CD4-positive, alpha-beta memory T cell (primary cell): ENCODE data around the gene B3GNT8. TPM values are rescaled to one million over a fixed set of nuclear protein-coding genes. Genes with fewer than 3 reads are reported as not detected.

ENCODE experiments used
- CTCF ChIA-PET: fragments of 350-600 bp; sonication (Branson Sonifier 250); formaldehyde crosslinking; loops from one replicate; lab custom pipeline; 2021; ENCODE audit warnings: inconsistent platforms; ENCODE audit not compliant: partially characterized antibody; lab: Charles Lee
- POLR2A ChIA-PET: fragments of 350-600 bp; sonication (Branson Sonifier 250); formaldehyde crosslinking; loops from one replicate; lab custom pipeline; 2021; ENCODE audit not compliant: partially characterized antibody; lab: Charles Lee
- DNase-seq, 5 donors: peaks; one replicate each; pipeline versions ENCODE4 v3.0.0 to v3.0.0-alpha.2; 2020 to 2022; ENCODE audit warnings: mixed read lengths in 1 of 5
- H3K27ac ChIP-seq: one replicate; pipeline ENCODE4 v1.7.0; 2013; ENCODE audit warnings: low read depth, low read length
- H3K27me3 ChIP-seq: 2 replicates; pipeline ENCODE4 v1.7.0; 2013; ENCODE audit warnings: mild to moderate bottlenecking, low read length, moderate library complexity; ENCODE audit not compliant: insufficient read depth
- H3K36me3 ChIP-seq: 2 replicates; pipeline ENCODE4 v1.7.0; 2013; ENCODE audit warnings: mild to moderate bottlenecking, low read length, moderate library complexity; ENCODE audit not compliant: insufficient read depth
- H3K4me1 ChIP-seq: 2 replicates; pipeline ENCODE4 v1.7.0; 2013; ENCODE audit warnings: mild to moderate bottlenecking, low read length, moderate library complexity; ENCODE audit not compliant: insufficient read depth
- H3K4me3 ChIP-seq, 2 donors: one replicate each; pipeline ENCODE4 v1.7.0; 2013; ENCODE audit warnings: low read length in 2 of 2, mild to moderate bottlenecking in 1 of 2
- H3K9me3 ChIP-seq, 2 donors: one replicate each; pipeline ENCODE4 v1.7.0; 2013; ENCODE audit warnings: low read length in 2 of 2, control low read depth in 1 of 2; ENCODE audit not compliant: control insufficient read depth in 1 of 2
- H3K27ac Mint-ChIP-seq, 7 donors: one replicate each; pipeline ENCODE4 v1.8.0; 2020 to 2021; ENCODE audit warnings: mixed read lengths in 7 of 7, mild to moderate bottlenecking in 6 of 7, inconsistent platforms in 3 of 7, moderate library complexity in 3 of 7
- H3K27me3 Mint-ChIP-seq, 2 donors: one replicate each; pipeline ENCODE4 v1.8.0; 2020 to 2021; ENCODE audit warnings: mixed read lengths in 2 of 2
- H3K36me3 Mint-ChIP-seq, 2 donors: one replicate each; pipeline ENCODE4 v1.8.0; 2020 to 2021; ENCODE audit warnings: mixed read lengths in 2 of 2, inconsistent platforms in 1 of 2, mild to moderate bottlenecking in 1 of 2
- H3K4me1 Mint-ChIP-seq, 4 donors: one replicate each; pipeline ENCODE4 v1.8.0; 2020 to 2021; ENCODE audit warnings: mixed read lengths in 4 of 4, mild to moderate bottlenecking in 1 of 4
- H3K4me3 Mint-ChIP-seq, 8 donors: one replicate each; pipeline ENCODE4 v1.8.0; 2020 to 2021; ENCODE audit warnings: mixed read lengths in 8 of 8, mild to moderate bottlenecking in 7 of 8, moderate library complexity in 6 of 8, inconsistent platforms in 3 of 8
- H3K9me3 Mint-ChIP-seq, 8 donors: one replicate each; pipeline ENCODE4 v1.8.0; 2020 to 2021; ENCODE audit warnings: mixed read lengths in 8 of 8, mild to moderate bottlenecking in 5 of 8, inconsistent platforms in 3 of 8, moderate library complexity in 1 of 8
- intact Hi-C: fragments of 100-400 bp; cut with micrococcal nuclease; formaldehyde crosslinking; loops from one replicate; pipeline ENCODE4 v1.15.1; 2023
- polyA plus RNA-seq, 2 donors: library from polyadenylated mRNA; unstranded; fragments of 300-500 nt; fragmentation: Illumina TruSeq; gene quantifications; one replicate each; pipeline ENCODE4 v1.2.3, GENCODE V29; 2021
- total RNA-seq, 2 experiments: library from RNA; stranded (reverse); gene quantifications; one replicate each; pipeline ENCODE4 v1.2.3, GENCODE V29; 2021

Gene B3GNT8
- total and polyA plus RNA-seq, 4 experiments from 2014 or later = 0.64 to 7.1 (median 3.0) TPM

- peaks cover 1 to 2% of the 10 kb centered on the region in 2 donors for H3K27me3 Mint-ChIP-seq
- H3K4me1 ChIP-seq = peaks cover 16% of the 10 kb centered on the region
- ChIA-PET POLR2A (interaction anchor here (0.9 to 1.6 kb wide), 2 partner anchors 103 to 115 kb away, joined by 3 to 6 read pairs; no protein-coding TSS in a partner anchor), CTCF (interaction anchor here (1.1 to 2.3 kb wide), 5 partner anchors 16 to 251 kb away, joined by 3 to 10 read pairs (median 4); partner anchors contain the start of gene DMAC2)
- no peak overlapping the region for H3K27ac ChIP-seq
- no peaks in the 10 kb centered on the region for H3K9me3 Mint-ChIP-seq
- no peaks in the 10 kb centered on the region for H3K36me3 ChIP-seq
- H3K9me3 ChIP-seq = no peaks in the 10 kb centered on the region
- DNase-seq = no peak
- H3K4me3 Mint-ChIP-seq = no peak overlapping the region
- no peaks in the 10 kb centered on the region for H3K27me3 ChIP-seq
- intact Hi-C loops = no loop called here
- no peak overlapping the region for H3K4me3 ChIP-seq
- H3K27ac Mint-ChIP-seq = peak overlapping the region in 1 of 7 donors; percentile 66
- H3K36me3 Mint-ChIP-seq = no peaks in the 10 kb centered on the region
- H3K4me1 Mint-ChIP-seq = peaks cover 8 to 16% (median 15%) of the 10 kb centered on the region in 4 donors
These were observed 28.8 kb upstream of the B3GNT8 start for GRCh38 chr19:41455936-41456335.

- H3K27ac ChIP-seq = no peak overlapping the region
- ChIA-PET POLR2A (no interaction called here), CTCF (interaction anchor here (1.2 to 7.6 kb wide), 4 partner anchors 107 to 144 kb away, joined by 5 to 96 read pairs (median 26); no protein-coding TSS in a partner anchor)
- H3K4me1 Mint-ChIP-seq = peaks cover 9 to 27% (median 13%) of the 10 kb centered on the region in 4 donors
- H3K27me3 Mint-ChIP-seq = peaks cover 1 to 8% of the 10 kb centered on the region in 2 donors
- no peak for DNase-seq
- H3K4me1 ChIP-seq = peaks cover 22% of the 10 kb centered on the region
- H3K36me3 Mint-ChIP-seq = no peaks in the 10 kb centered on the region
- no peaks in the 10 kb centered on the region for H3K27me3 ChIP-seq
- no peaks in the 10 kb centered on the region for H3K9me3 ChIP-seq
- no peak overlapping the region for H3K4me3 ChIP-seq
- no peaks in the 10 kb centered on the region for H3K36me3 ChIP-seq
- intact Hi-C loops = no loop called here
- H3K4me3 Mint-ChIP-seq = peak overlapping the region in 1 of 8 donors; percentile 9
- no peaks in the 10 kb centered on the region for H3K9me3 Mint-ChIP-seq
- no peak overlapping the region for H3K27ac Mint-ChIP-seq
These were observed 25.6 kb upstream of the B3GNT8 start for GRCh38 chr19:41452584-41453275.

- Histone ChIP-seq H3K4me1 (peaks cover 8% of the 10 kb centered on the region), H3K27ac (no peak overlapping the region), H3K9me3 (no peaks in the 10 kb centered on the region), H3K4me3 (no peak overlapping the region), H3K36me3 (no peaks in the 10 kb centered on the region), H3K27me3 (no peaks in the 10 kb centered on the region)
- intact Hi-C loops = loop anchor here (1.0 to 2.0 kb wide), 5 partner anchors 87 to 145 kb away; no protein-coding TSS in a partner anchor
- peaks cover 0 to 21% (median 4%) of the 10 kb centered on the region in 4 donors for H3K4me1 Mint-ChIP-seq
- ChIA-PET CTCF (interaction anchor here (1.0 to 7.6 kb wide), 17 partner anchors 8 to 152 kb away, joined by 4 to 158 read pairs (median 7); partner anchors contain the start of genes B9D2, CEACAM21 and DMAC2), POLR2A (interaction anchor here (0.6 to 2.2 kb wide), 4 partner anchors 54 to 146 kb away, joined by 4 to 7 read pairs (median 6); no protein-coding TSS in a partner anchor)
- no peak for DNase-seq
- H3K27me3 Mint-ChIP-seq = peaks cover 2 to 14% of the 10 kb centered on the region in 2 donors
- no peaks in the 10 kb centered on the region for H3K36me3 Mint-ChIP-seq
- peaks cover 0 to 1% (median 0%) of the 10 kb centered on the region in 8 donors for H3K9me3 Mint-ChIP-seq
- peak overlapping the region in 1 of 8 donors; percentile 9 for H3K4me3 Mint-ChIP-seq
- H3K27ac Mint-ChIP-seq = no peak overlapping the region
These were observed 22.6 kb upstream of the B3GNT8 start for GRCh38 chr19:41449865-41450178.

- DNase-seq = peak; percentile 60 to 72 (median 63)
- Histone ChIP-seq H3K27ac (no peak overlapping the region), H3K36me3 (no peaks in the 10 kb centered on the region), H3K4me1 (peaks cover 8% of the 10 kb centered on the region), H3K27me3 (no peaks in the 10 kb centered on the region), H3K9me3 (no peaks in the 10 kb centered on the region), H3K4me3 (peak overlapping the region in 1 of 2 donors; percentile 21)
- ChIA-PET POLR2A (interaction anchor here (0.6 to 2.2 kb wide), 7 partner anchors 53 to 147 kb away, joined by 3 to 7 read pairs (median 4); no protein-coding TSS in a partner anchor), CTCF (interaction anchor here (0.7 to 7.6 kb wide), 32 partner anchors 9 to 245 kb away, joined by 3 to 158 read pairs (median 6); partner anchors contain the start of genes B9D2, CEACAM21 and DMAC2)
- Mint-ChIP-seq H3K36me3 (no peaks in the 10 kb centered on the region), H3K27me3 (peaks cover 4 to 15% of the 10 kb centered on the region in 2 donors), H3K4me3 (peak overlapping the region; percentile 48 to 84 (median 78)), H3K27ac (peak overlapping the region in 1 of 7 donors; percentile 36), H3K9me3 (peaks cover 0 to 1% (median 0%) of the 10 kb centered on the region in 8 donors), H3K4me1 (peaks cover 0 to 21% (median 4%) of the 10 kb centered on the region in 4 donors)
- intact Hi-C loops = loop anchor here (1.0 to 2.0 kb wide), 5 partner anchors 88 to 146 kb away; no protein-coding TSS in a partner anchor
These were observed 22.1 kb upstream of the B3GNT8 start for GRCh38 chr19:41449079-41449864.

- Mint-ChIP-seq H3K27ac (no peak overlapping the region), H3K36me3 (no peaks in the 10 kb centered on the region), H3K9me3 (peaks cover 0 to 1% (median 0%) of the 10 kb centered on the region in 8 donors), H3K4me1 (peaks cover 0 to 21% (median 4%) of the 10 kb centered on the region in 4 donors), H3K4me3 (peak overlapping the region in 3 of 8 donors; percentile 13 to 52 (median 39)), H3K27me3 (peaks cover 8 to 21% of the 10 kb centered on the region in 2 donors)
- ChIA-PET CTCF (interaction anchor here (0.7 to 7.6 kb wide), 13 partner anchors 9 to 935 kb away, joined by 3 to 158 read pairs (median 8); partner anchors contain the start of gene DMAC2), POLR2A (interaction anchor here (0.7 to 1.7 kb wide), 4 partner anchors 8 to 407 kb away, joined by 3 to 4 read pairs (median 3); partner anchors contain the start of gene DMAC2)
- DNase-seq = no peak
- H3K36me3 ChIP-seq = no peaks in the 10 kb centered on the region
- no peak overlapping the region for H3K27ac ChIP-seq
- H3K4me1 ChIP-seq = peaks cover 8% of the 10 kb centered on the region
- H3K27me3 ChIP-seq = no peaks in the 10 kb centered on the region
- H3K4me3 ChIP-seq = no peak overlapping the region
- intact Hi-C loops = loop anchor here (2.0 kb wide), 1 partner anchor 115 kb away; no protein-coding TSS in a partner anchor
- no peaks in the 10 kb centered on the region for H3K9me3 ChIP-seq
These were observed 20.7 kb upstream of the B3GNT8 start for GRCh38 chr19:41447732-41448332.

GRCh38 chr19:41445575-41445974 lies 18.4 kb upstream of the B3GNT8 start:
- intact Hi-C loops = no loop called here

More at GRCh38 chr19:41445575-41445974, 18.4 kb upstream of the B3GNT8 start:
- H3K9me3 ChIP-seq = no peaks in the 10 kb centered on the region
- POLR2A ChIA-PET = no interaction called here
- Mint-ChIP-seq H3K9me3 (peaks cover 0 to 1% (median 0%) of the 10 kb centered on the region in 8 donors), H3K4me1 (peaks cover 0 to 21% (median 4%) of the 10 kb centered on the region in 4 donors), H3K27me3 (peaks cover 8 to 21% of the 10 kb centered on the region in 2 donors), H3K36me3 (no peaks in the 10 kb centered on the region), H3K4me3 (no peak overlapping the region), H3K27ac (no peak overlapping the region)
- no peak overlapping the region for H3K4me3 ChIP-seq
- H3K27me3 ChIP-seq = no peaks in the 10 kb centered on the region
- CTCF ChIA-PET = interaction anchor here (0.6 to 7.6 kb wide), 4 partner anchors 45 to 151 kb away, joined by 3 to 158 read pairs (median 50); no protein-coding TSS in a partner anchor
- H3K27ac ChIP-seq = no peak overlapping the region
- H3K4me1 ChIP-seq = peaks cover 8% of the 10 kb centered on the region
- no peak for DNase-seq
- H3K36me3 ChIP-seq = no peaks in the 10 kb centered on the region
